OCI-LY1 (cell line): ENCODE results near the gene KCNH2.

Source experiments
- H2AFZ ChIP-seq: fragments of 200-600 bp; sonication (generic), shearing (Covaris generic); 2 replicates; pipeline ENCODE4 v1.6.0; 2014; ENCODE audit warnings: antibody characterized with exemption, mild to moderate bottlenecking, low read length
- H3F3A ChIP-seq: fragments of 200-600 bp; sonication (generic), shearing (Covaris generic); 2 replicates; pipeline ENCODE4 v1.6.0; 2014; ENCODE audit warnings: mild to moderate bottlenecking, antibody characterized with exemption, low read length, moderate library complexity; ENCODE audit not compliant: insufficient read depth
- H3K27ac ChIP-seq: fragments of 200-600 bp; sonication (generic); 2 replicates; pipeline ENCODE4 v1.5.1; 2014; ENCODE audit warnings: low read length, mixed run types, mild to moderate bottlenecking, low read depth; ENCODE audit not compliant: poor library complexity, severe bottlenecking
- H3K27me3 ChIP-seq: fragments of 200-600 bp; sonication (generic); 2 replicates; pipeline ENCODE4 v1.6.0; 2014; ENCODE audit warnings: antibody characterized with exemption, mild to moderate bottlenecking, low read length, moderate library complexity; ENCODE audit not compliant: insufficient read depth
- H3K36me3 ChIP-seq: fragments of 200-600 bp; sonication (generic); 2 replicates; pipeline ENCODE4 v1.6.1; 2014; ENCODE audit warnings: mild to moderate bottlenecking, antibody characterized with exemption, low read length, moderate library complexity, mixed read lengths; ENCODE audit not compliant: insufficient read depth
- H3K4me1 ChIP-seq: fragments of 200-600 bp; sonication (generic); 2 replicates; pipeline ENCODE4 v1.5.1; 2014; ENCODE audit warnings: mild to moderate bottlenecking, low read length, moderate library complexity; ENCODE audit not compliant: insufficient read depth, severe bottlenecking
- H3K4me2 ChIP-seq: fragments of 200-600 bp; sonication (generic), shearing (Covaris generic); 2 replicates; pipeline ENCODE4 v1.6.1; 2014; ENCODE audit warnings: low read length
- H3K4me3 ChIP-seq: fragments of 200-600 bp; sonication (generic); 2 replicates; pipeline ENCODE4 v1.5.1; 2014; ENCODE audit warnings: low read length, low read depth, mild to moderate bottlenecking, mixed read lengths; ENCODE audit not compliant: poor library complexity, severe bottlenecking
- H3K79me2 ChIP-seq: fragments of 200-600 bp; shearing (Covaris generic); 2 replicates; pipeline ENCODE4 v1.6.1; 2016; ENCODE audit warnings: mixed run types, low read length, mixed read lengths; ENCODE audit not compliant: insufficient read depth
- H3K9ac ChIP-seq: fragments of 200-600 bp; sonication (generic), shearing (Covaris generic); 2 replicates; pipeline ENCODE4 v1.6.1; 2014; ENCODE audit warnings: mild to moderate bottlenecking, low read length, mixed read lengths
- H3K9me2 ChIP-seq: fragments of 200-600 bp; sonication (generic), shearing (Covaris generic); 2 replicates; pipeline ENCODE4 v1.6.1; 2014; ENCODE audit warnings: low read depth, mild to moderate bottlenecking, low read length, mixed read lengths
- H3K9me3 ChIP-seq: fragments of 200-600 bp; shearing (Covaris generic); 2 replicates; pipeline ENCODE4 v1.6.1; 2014; ENCODE audit warnings: low read length, mixed read lengths
- H4K20me1 ChIP-seq: fragments of 200-600 bp; sonication (generic), shearing (Covaris generic); 2 replicates; pipeline ENCODE4 v1.6.0; 2016; ENCODE audit warnings: mild to moderate bottlenecking, low read length; ENCODE audit not compliant: insufficient read depth
- CTCF ChIP-seq: fragments of 200-600 bp; sonication (generic), shearing (Covaris generic); IDR thresholded peaks from 2 replicates; pipeline ENCODE4 v1.5.1; 2017; ENCODE audit warnings: mild to moderate bottlenecking, antibody characterized with exemption, low read length, moderate library complexity, mixed read lengths
- EZH2 ChIP-seq: fragments of 200-600 bp; sonication (generic), shearing (Covaris generic); IDR thresholded peaks from 2 replicates; pipeline ENCODE4 v1.8.0; 2017; ENCODE audit warnings: borderline replicate concordance, mixed run types, mild to moderate bottlenecking, antibody characterized with exemption, low read length, moderate library complexity, mixed read lengths

Gene KCNH2

GRCh38 chr7:151019130-151019447 is 41.0 kb upstream of the KCNH2 start:
- H3K79me2 ChIP-seq = no peaks in the 10 kb centered on the region
- H3K4me1 ChIP-seq = peaks cover 20% of the 10 kb centered on the region
- no peaks in the 10 kb centered on the region for H3K9me2 ChIP-seq
- H3K27me3 ChIP-seq = peaks cover 11% of the 10 kb centered on the region
- H3K9me3 ChIP-seq = no peaks in the 10 kb centered on the region
- no peak overlapping the region for H3K27ac ChIP-seq
- H3K4me3 ChIP-seq = no peak overlapping the region
- TF ChIP-seq EZH2 (no peak), CTCF (no peak)
- H3K36me3 ChIP-seq = no peaks in the 10 kb centered on the region
- no peak overlapping the region for H3K9ac ChIP-seq
- H4K20me1 ChIP-seq = no peaks in the 10 kb centered on the region
- H3F3A ChIP-seq = no peaks in the 10 kb centered on the region
- H3K4me2 ChIP-seq = no peak overlapping the region
- no peak overlapping the region for H2AFZ ChIP-seq

DNA sequence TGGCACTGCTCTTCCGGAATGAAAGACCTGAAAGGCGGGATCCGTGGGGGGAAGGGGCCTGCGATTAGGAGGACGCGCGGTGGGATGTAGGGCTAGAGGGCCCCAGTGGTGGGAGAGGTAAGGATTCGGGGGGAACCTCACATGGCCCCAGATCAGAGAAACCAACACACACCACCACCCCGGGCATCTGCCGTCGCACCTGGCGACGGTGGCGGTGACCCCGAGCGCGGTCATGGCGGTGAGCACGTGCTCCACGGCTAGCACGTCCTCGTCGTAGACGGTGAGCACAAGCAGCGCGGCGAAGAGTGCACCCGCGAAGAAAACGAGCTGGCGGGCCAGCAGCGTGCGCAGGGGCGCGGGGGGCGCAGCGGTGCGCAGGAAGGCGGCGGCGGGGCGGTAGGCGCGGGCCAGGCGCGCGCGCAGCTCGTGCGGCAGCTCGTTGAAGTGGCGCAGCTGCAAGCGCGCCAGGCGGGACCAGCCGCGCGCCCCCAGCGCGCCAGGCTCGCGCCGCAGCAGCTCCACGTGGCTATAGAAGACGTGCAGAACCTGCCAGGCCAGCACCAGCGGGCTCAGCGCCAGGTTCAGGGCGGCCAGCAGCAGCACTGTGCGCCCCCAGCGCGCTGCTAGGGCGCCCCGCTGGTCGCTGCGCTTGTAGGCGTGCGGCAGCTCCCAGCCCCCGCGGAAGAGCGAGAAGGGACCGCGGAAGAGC is 40.5 kb upstream of the KCNH2 start:
- H3K4me2 ChIP-seq = peak overlapping the region; percentile 57
- H3K79me2 ChIP-seq = no peaks in the 10 kb centered on the region
- H2AFZ ChIP-seq = no peak overlapping the region
- peaks cover 25% of the 10 kb centered on the region for H3K4me1 ChIP-seq
- H4K20me1 ChIP-seq = no peaks in the 10 kb centered on the region
- H3K27me3 ChIP-seq = peaks cover 11% of the 10 kb centered on the region
- no peaks in the 10 kb centered on the region for H3K36me3 ChIP-seq
- H3K27ac ChIP-seq = no peak overlapping the region
- no peaks in the 10 kb centered on the region for H3K9me2 ChIP-seq
- H3K9ac ChIP-seq = no peak overlapping the region; the same call in 1 of the 2 replicates
- H3F3A ChIP-seq = no peaks in the 10 kb centered on the region
- H3K9me3 ChIP-seq = no peaks in the 10 kb centered on the region
- no peak for TF ChIP-seq EZH2
- TF ChIP-seq CTCF = peak; percentile 4; the same call in 1 of the 2 replicates
- H3K4me3 ChIP-seq = peak overlapping the region; percentile 51

DNA sequence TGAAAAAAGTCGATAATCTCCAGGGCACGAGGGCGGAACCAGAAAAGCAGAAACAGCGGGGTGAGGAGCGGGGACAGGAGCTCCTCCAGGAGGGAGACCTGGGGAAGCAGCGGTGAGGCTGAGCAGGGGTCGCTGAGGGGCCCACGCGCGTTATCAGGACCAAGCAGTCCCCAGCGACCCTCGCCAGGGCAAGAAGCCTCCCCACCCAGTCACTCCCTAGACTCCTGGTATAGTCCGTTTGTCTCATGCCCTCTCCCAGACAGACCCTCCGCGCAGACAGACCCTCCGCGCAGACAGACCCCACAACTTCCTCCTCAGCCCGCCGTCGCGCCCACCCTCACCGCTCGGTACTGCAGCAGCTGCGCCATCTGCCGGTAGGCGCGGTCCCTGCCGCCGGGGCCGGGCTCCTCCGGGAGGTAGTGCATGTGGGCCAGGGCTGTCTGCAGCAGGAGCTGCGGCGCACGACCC is 39.9 kb upstream of the KCNH2 start:
- no peaks in the 10 kb centered on the region for H4K20me1 ChIP-seq
- H3K4me2 ChIP-seq = peak overlapping the region; percentile 57
- H3K27ac ChIP-seq = no peak overlapping the region
- H3K4me1 ChIP-seq = peaks cover 27% of the 10 kb centered on the region
- H3K4me3 ChIP-seq = peak overlapping the region; percentile 51
- no peaks in the 10 kb centered on the region for H3F3A ChIP-seq
- peak overlapping the region; percentile 8; the same call in 1 of the 2 replicates for H3K9ac ChIP-seq
- no peaks in the 10 kb centered on the region for H3K79me2 ChIP-seq
- H2AFZ ChIP-seq = no peak overlapping the region
- H3K27me3 ChIP-seq = peaks cover 8% of the 10 kb centered on the region
- peak; percentile 100 for TF ChIP-seq CTCF
- TF ChIP-seq EZH2 = no peak
- H3K9me2 ChIP-seq = no peaks in the 10 kb centered on the region
- no peaks in the 10 kb centered on the region for H3K9me3 ChIP-seq
- H3K36me3 ChIP-seq = no peaks in the 10 kb centered on the region
